ENCODE data around the gene UTP15.

- TF ChIP-seq POLR2AphosphoS5 (IDR thresholded peaks at IDR 0.05) (no peak), CTCF (IDR thresholded peaks at IDR 0.05 in 8 of 11, conservative IDR thresholded peaks at IDR 0.05 in 3 of 11) (no peak), POLR2A (IDR thresholded peaks at IDR 0.05) (no peak)
Measured at GRCh38 chr5:73615085-73615484, 49.5 kb downstream of the UTP15 start.

All from spleen (tissue), 7 donors.